DOHH2 (cell line): ENCODE measurements around the gene SEC61B.
A peak's percentile ranks its signal among the peaks of the same experiment; 100 is the strongest.

Experiments
- H3F3A ChIP-seq: fragments of 200-600 bp; sonication (generic), shearing (Covaris generic); 2 replicates; pipeline ENCODE4 v1.6.0; 2016; ENCODE audit warnings: antibody characterized with exemption, mild to moderate bottlenecking; ENCODE audit not compliant: control insufficient read depth, insufficient read depth
- H3K27ac ChIP-seq: fragments of 200-600 bp; sonication (generic); 2 replicates; pipeline ENCODE4 v1.5.1; 2014; ENCODE audit warnings: low read depth, mild to moderate bottlenecking, low read length, moderate library complexity
- H3K27me3 ChIP-seq: fragments of 200-600 bp; sonication (generic); 2 replicates; pipeline ENCODE4 v1.6.1; 2014; ENCODE audit warnings: mild to moderate bottlenecking, low read length, mixed read lengths; ENCODE audit not compliant: control insufficient read depth
- H3K36me3 ChIP-seq: fragments of 200-600 bp; sonication (generic); 2 replicates; pipeline ENCODE4 v1.6.1; 2014; ENCODE audit warnings: mild to moderate bottlenecking, low read length, moderate library complexity, mixed read lengths; ENCODE audit not compliant: control insufficient read depth
- H3K4me1 ChIP-seq: fragments of 200-600 bp; sonication (generic); 2 replicates; pipeline ENCODE4 v1.6.1; 2014; ENCODE audit warnings: mild to moderate bottlenecking, low read length, mixed read lengths; ENCODE audit not compliant: control insufficient read depth
- H3K4me2 ChIP-seq: fragments of 200-600 bp; sonication (generic); 2 replicates; pipeline ENCODE4 v1.6.0; 2014; ENCODE audit warnings: mild to moderate bottlenecking, low read length, moderate library complexity
- H3K4me3 ChIP-seq: fragments of 200-600 bp; sonication (generic); 2 replicates; pipeline ENCODE4 v1.5.1; 2014; ENCODE audit warnings: mild to moderate bottlenecking, low read length, mixed read lengths
- H3K79me2 ChIP-seq: fragments of 200-600 bp; sonication (generic); 2 replicates; pipeline ENCODE4 v1.6.1; 2014; ENCODE audit warnings: mild to moderate bottlenecking, low read length, mixed read lengths; ENCODE audit not compliant: control insufficient read depth
- H3K9me2 ChIP-seq: fragments of 200-600 bp; sonication (generic); replicated peaks from 2 replicates; pipeline ENCODE4 v1.6.1; 2014; ENCODE audit warnings: mild to moderate bottlenecking, low read length, mixed read lengths; ENCODE audit not compliant: control insufficient read depth
- H3K9me3 ChIP-seq: fragments of 200-600 bp; sonication (generic); 2 replicates; pipeline ENCODE4 v1.6.1; 2014; ENCODE audit warnings: antibody characterized with exemption, low read length, mixed read lengths; ENCODE audit not compliant: control insufficient read depth, insufficient read depth
- H4K20me1 ChIP-seq: fragments of 200-600 bp; sonication (generic); 2 replicates; pipeline ENCODE4 v1.6.0; 2014; ENCODE audit warnings: low read depth, mild to moderate bottlenecking, antibody characterized with exemption, low read length, moderate library complexity; ENCODE audit not compliant: control insufficient read depth, insufficient read depth
- CTCF ChIP-seq: fragments of 200-600 bp; sonication (generic); IDR thresholded peaks from one replicate; pipeline ENCODE4 v1.5.1; 2014; ENCODE audit warnings: antibody characterized with exemption, mild to moderate bottlenecking, low read depth, low read length; ENCODE audit not compliant: poor library complexity, severe bottlenecking
- EZH2phosphoT487 ChIP-seq: fragments of 200-600 bp; sonication (generic); IDR thresholded peaks from 2 replicates; pipeline ENCODE4 v1.6.1; 2017; ENCODE audit warnings: borderline replicate concordance, mild to moderate bottlenecking, antibody characterized with exemption, low read length, moderate library complexity, mixed read lengths

The SEC61B gene

GRCh38 chr9:99262949-99263418 is 40.9 kb downstream of the SEC61B start:
- Histone ChIP-seq H3K27ac (peak overlapping the region; percentile 25), H3K4me2 (peak overlapping the region; percentile 44)
- TF ChIP-seq CTCF, result no peak
- no peak for TF ChIP-seq EZH2phosphoT487

DNA sequence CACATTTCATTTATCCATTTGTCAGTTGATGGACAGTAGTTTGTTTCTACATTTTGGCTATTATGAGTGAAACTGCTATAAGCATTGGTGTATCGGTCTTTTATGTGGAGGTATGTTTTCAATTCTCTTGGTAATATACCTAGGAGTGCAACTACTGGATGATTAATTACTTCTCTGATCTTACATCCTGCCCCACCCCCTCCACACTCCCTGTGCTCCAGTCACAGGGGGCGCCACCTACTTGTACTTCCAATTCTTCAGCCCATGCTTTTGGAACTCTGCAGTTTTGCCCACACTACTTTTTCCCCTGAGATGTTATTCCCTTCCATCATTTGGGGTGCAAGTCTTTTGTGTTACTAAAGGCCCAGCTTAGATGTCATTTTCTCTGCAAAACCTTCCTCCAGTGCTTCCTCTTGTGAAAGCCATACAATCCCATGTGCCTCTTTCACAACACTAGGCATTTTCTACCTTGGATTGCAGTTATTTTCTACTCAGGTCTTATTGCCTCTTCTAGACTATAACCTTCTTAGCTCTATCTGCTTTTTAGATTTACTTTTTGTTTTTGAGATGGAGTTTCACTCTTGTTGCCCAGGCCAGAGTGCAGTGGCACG is 42.1 kb downstream of the SEC61B start:
- no peak overlapping the region for H3K4me3 ChIP-seq
- H3K27me3 ChIP-seq, result no peaks in the 10 kb centered on the region
- H3K27ac ChIP-seq, result no peak overlapping the region
- no peaks in the 10 kb centered on the region for H3K9me2 ChIP-seq
- peaks cover 3% of the 10 kb centered on the region; the same call in 1 of the 2 replicates for H3F3A ChIP-seq
- H3K79me2 ChIP-seq, result no peaks in the 10 kb centered on the region
- H4K20me1 ChIP-seq, result no peaks in the 10 kb centered on the region
- H3K9me3 ChIP-seq, result no peaks in the 10 kb centered on the region
- TF ChIP-seq EZH2phosphoT487 (no peak), CTCF (peak; percentile 65)
- no peaks in the 10 kb centered on the region for H3K36me3 ChIP-seq
- peaks cover 53% of the 10 kb centered on the region for H3K4me1 ChIP-seq
- H3K4me2 ChIP-seq, result peak overlapping the region; percentile 44

More at GRCh38 chr9:99262949-99263418, 40.9 kb downstream of the SEC61B start:
- Histone ChIP-seq H3K9me3 (no peaks in the 10 kb centered on the region), H3K27me3 (no peaks in the 10 kb centered on the region), H3K36me3 (no peaks in the 10 kb centered on the region), H3F3A (peaks cover 3% of the 10 kb centered on the region; the same call in 1 of the 2 replicates), H3K79me2 (no peaks in the 10 kb centered on the region), H3K9me2 (no peaks in the 10 kb centered on the region), H4K20me1 (no peaks in the 10 kb centered on the region), H3K4me3 (peak overlapping the region; percentile 25), H3K4me1 (peaks cover 53% of the 10 kb centered on the region)

DNA sequence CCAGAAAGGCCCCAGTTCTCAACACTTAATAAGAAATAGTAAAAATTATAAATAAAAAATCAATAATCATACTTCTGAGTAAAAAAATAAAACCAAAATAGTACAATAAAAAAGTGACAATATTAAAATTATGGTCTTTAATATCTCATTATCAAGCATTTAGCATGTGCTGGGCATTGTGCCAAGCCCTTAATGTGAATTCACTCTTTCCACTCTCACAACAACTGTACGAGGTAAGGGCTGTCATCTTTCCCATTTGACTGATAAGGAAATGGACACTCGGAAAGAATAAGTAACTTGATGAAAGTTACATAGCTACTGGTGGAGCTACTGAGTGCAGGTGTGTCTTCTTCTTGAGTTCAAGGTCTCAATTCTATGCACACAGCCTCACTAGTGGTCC is 43.6 kb downstream of the SEC61B start:
- H4K20me1 ChIP-seq, result no peaks in the 10 kb centered on the region
- H3K27me3 ChIP-seq, result no peaks in the 10 kb centered on the region
- H3K4me2 ChIP-seq, result peak overlapping the region; percentile 62
- no peak overlapping the region for H3K27ac ChIP-seq
- H3F3A ChIP-seq, result peaks cover 3% of the 10 kb centered on the region; the same call in 1 of the 2 replicates
- H3K4me1 ChIP-seq, result peaks cover 53% of the 10 kb centered on the region
- no peaks in the 10 kb centered on the region for H3K9me2 ChIP-seq
- no peaks in the 10 kb centered on the region for H3K36me3 ChIP-seq
- no peaks in the 10 kb centered on the region for H3K9me3 ChIP-seq
- H3K4me3 ChIP-seq, result 0 out of 2 replicates have a peak overlapping the region, but pooled peaks have one; percentile 21
- no peaks in the 10 kb centered on the region for H3K79me2 ChIP-seq
- TF ChIP-seq CTCF (no peak), EZH2phosphoT487 (no peak)
